GM12878 (cell line): ENCODE data around the gene NME7. TPM values are rescaled to one million over a fixed set of nuclear protein-coding genes. Genes with fewer than 3 reads are reported as not detected.

ENCODE experiments used
- ATAC-seq: fragments of 200-7000 bp; cut with Tn5 transposase; 3 replicates; pipeline ENCODE4 v1.9.1; 2020; ENCODE audit warnings: mild to moderate bottlenecking, moderate library complexity
- BruUV-seq: library from RNA; stranded (reverse); fragments of 400-500 nt; replicated peaks from 2 replicates; lab custom pipeline; 2021; lab: Mats Ljungman, UMichigan
- CTCF ChIA-PET: fragments of 300-600 bp; sonication (Branson Sonifier 250); formaldehyde crosslinking; extraction: SDS; loops from one replicate; lab custom pipeline; 2021; ENCODE audit warnings: inconsistent platforms; lab: Yijun Ruan, JAX
- POLR2A ChIA-PET: fragments of 350-600 bp; formaldehyde crosslinking; extraction: SDS; loops from one replicate; lab custom pipeline; 2021; ENCODE audit warnings: inconsistent platforms; lab: Charles Lee
- RAD21 ChIA-PET: fragments of 300-600 bp; sonication (Branson Sonifier 250); formaldehyde crosslinking; loops from one replicate; lab custom pipeline; 2023; ENCODE audit warnings: antibody characterized with exemption; ENCODE audit not compliant: unreplicated experiment; lab: Charles Lee
- SMC1A ChIA-PET: fragments of 300-600 bp; sonication (Branson Sonifier 250); formaldehyde crosslinking; loops from one replicate; lab custom pipeline; 2023; ENCODE audit not compliant: unreplicated experiment, uncharacterized antibody; lab: Charles Lee
- DNase-seq: peaks from one replicate; pipeline ENCODE4 v3.0.0-alpha.2; 2011; ENCODE audit warnings: low read depth, low spot score
- FAIRE-seq: peaks from 3 replicates; lab custom pipeline; 2011; peaks lifted over from hg19 to GRCh38; lab: Jason Lieb, UNC
- H2AFZ ChIP-seq: 2 replicates; pipeline ENCODE4 v1.6.0; 2011; ENCODE audit warnings: low read depth, low read length, control low read depth; ENCODE audit not compliant: control insufficient read depth
- H3K27ac ChIP-seq: 2 replicates; pipeline ENCODE4 v1.5.1; 2011; ENCODE audit warnings: control low read depth; ENCODE audit not compliant: control insufficient read depth, insufficient read depth
- H3K27me3 ChIP-seq, 2 experiments: replicated peaks in 1 of 2; 2 replicates each; pipeline versions ENCODE4 v1.6.0 to v1.6.1; 2011; ENCODE audit warnings: low read length in 1 of 2; ENCODE audit not compliant: control insufficient read depth in 2 of 2, insufficient read depth in 2 of 2
- H3K36me3 ChIP-seq, 2 experiments: 2 replicates each; pipeline ENCODE4 v1.5.1; 2011; ENCODE audit warnings: low read length in 1 of 2; ENCODE audit not compliant: control insufficient read depth in 2 of 2, insufficient read depth in 2 of 2
- H3K4me1 ChIP-seq: 2 replicates; pipeline ENCODE4 v1.6.1; 2011; ENCODE audit warnings: mild to moderate bottlenecking, low read length, moderate library complexity, mixed read lengths; ENCODE audit not compliant: control insufficient read depth, insufficient read depth
- H3K4me2 ChIP-seq: 2 replicates; pipeline ENCODE4 v1.6.0; 2011; ENCODE audit warnings: control low read depth; ENCODE audit not compliant: control insufficient read depth, insufficient read depth
- H3K4me3 ChIP-seq: fragments of 200-600 bp; sonication (generic); 2 replicates; pipeline ENCODE4 v1.5.1; 2016
- H3K79me2 ChIP-seq: 2 replicates; pipeline ENCODE4 v1.6.0; 2011; ENCODE audit warnings: low read length; ENCODE audit not compliant: control insufficient read depth, insufficient read depth
- H3K9ac ChIP-seq: 2 replicates; pipeline ENCODE4 v1.8.0; 2011; ENCODE audit warnings: low read length, control low read depth, mixed read lengths; ENCODE audit not compliant: control insufficient read depth, insufficient read depth
- H3K9me3 ChIP-seq: replicated peaks from 3 replicates; pipeline ENCODE4 v1.5.1; 2011; ENCODE audit warnings: mild to moderate bottlenecking, low read length; ENCODE audit not compliant: control insufficient read depth, insufficient read depth
- H4K20me1 ChIP-seq: 2 replicates; pipeline ENCODE4 v1.6.0; 2011; ENCODE audit not compliant: control insufficient read depth, insufficient read depth
- ASH2L ChIP-seq: fragments of 300-600, 200-600 bp; sonication (generic); IDR thresholded peaks from 2 replicates; pipeline ENCODE4 v1.6.1; 2017; ENCODE audit warnings: low read depth, mild to moderate bottlenecking, borderline replicate concordance
- CBFB ChIP-seq: IDR thresholded peaks from 2 replicates; pipeline ENCODE4 v1.6.1; 2016; ENCODE audit warnings: antibody characterized with exemption, low read depth
- IRF3 ChIP-seq: fragments of 450-650 bp; IDR thresholded peaks from 2 replicates; pipeline ENCODE4 v1.6.1; 2014; ENCODE audit warnings: mild to moderate bottlenecking
- MYC ChIP-seq: IDR thresholded peaks from 2 replicates; pipeline ENCODE4 v1.6.1; 2011; ENCODE audit warnings: mild to moderate bottlenecking, low read length, moderate library complexity, inconsistent platforms; ENCODE audit not compliant: insufficient read depth, insufficient replicate concordance, insufficient read length, severe bottlenecking
- NFYB ChIP-seq: IDR thresholded peaks from 2 replicates; pipeline ENCODE4 v1.6.1; 2011; ENCODE audit warnings: low read depth, mild to moderate bottlenecking, low read length, improper control_type of control experiment, moderate library complexity; ENCODE audit not compliant: insufficient read depth
- NR2C1 ChIP-seq: fragments of 450-650 bp; IDR thresholded peaks from 2 replicates; pipeline ENCODE4 v1.6.1; 2017; ENCODE audit warnings: antibody characterized with exemption, mild to moderate bottlenecking, moderate library complexity
- PAX8 ChIP-seq: fragments of 450-650 bp; IDR thresholded peaks from 2 replicates; pipeline ENCODE4 v1.6.1; 2017; ENCODE audit warnings: mild to moderate bottlenecking, moderate library complexity
- SMAD5 ChIP-seq: IDR thresholded peaks from 2 replicates; pipeline ENCODE4 v1.6.1; 2016; ENCODE audit warnings: antibody characterized with exemption, low read depth
- ZNF207 ChIP-seq: fragments of 450-650 bp; IDR thresholded peaks from 2 replicates; pipeline ENCODE4 v1.6.1; 2014; ENCODE audit warnings: antibody characterized with exemption, mild to moderate bottlenecking, borderline replicate concordance
- ZNF217 ChIP-seq: fragments of 450-650 bp; IDR thresholded peaks from 2 replicates; pipeline ENCODE4 v1.6.1; 2017; ENCODE audit warnings: antibody characterized with exemption, mild to moderate bottlenecking
- ZNF384 ChIP-seq: IDR thresholded peaks from 2 replicates; pipeline ENCODE4 v1.6.1; 2012; ENCODE audit warnings: low read depth, mild to moderate bottlenecking, low read length, improper control_type of control experiment, borderline replicate concordance
- WGBS: methylation state at CpG from one replicate; pipeline ENCODE4 v1.1.6; 2016; ENCODE audit warnings: low lambda C conversion rate; ENCODE audit not compliant: insufficient replicate concordance, insufficient coverage; ENCODE audit errors: missing lambda C conversion rate; 5-methylcytosine and 5-hydroxymethylcytosine counted together
- in situ Hi-C: fragments of 300-500 bp; cut with MboI; formaldehyde crosslinking; loops from 9 replicates; pipeline ENCODE4 v1.14.3; 2018; ENCODE audit warnings: mixed read lengths
- intact Hi-C: fragments of 100-400 bp; cut with micrococcal nuclease; formaldehyde crosslinking; loops from one replicate; pipeline ENCODE4 v1.14.2; 2022; ENCODE audit not compliant: unreplicated experiment
- polyA plus RNA-seq, 11 experiments: library from polyadenylated mRNA; depleted of rRNA in 4 of 11; unstranded in 6 of 11; stranded (reverse) in 5 of 11; fragments of >200 nt; fragmentation: Nextera tagmentation in 4 of 11; fragmentation: Illumina TruSeq in 1 of 11; extraction: Ambion mirVana in 4 of 11; extraction: Trizol in 1 of 11; gene quantifications; 1 replicate in 1 of 11; 2 replicates in 10 of 11; pipeline versions ENCODE4 v1.2.1 to v1.2.3, GENCODE V29; 2011 to 2016; ENCODE audit warnings: inconsistent platforms in 2 of 11, missing spikeins in 2 of 11, low read depth in 1 of 11
- total RNA-seq, 4 experiments: library from RNA; depleted of rRNA in 3 of 4; stranded (reverse); fragments of >200 nt in 3 of 4; fragmentation: Illumina TruSeq in 1 of 4; extraction: Trizol in 1 of 4; gene quantifications; 2 replicates each; pipeline versions ENCODE4 v1.2.1 to v1.2.3, GENCODE V29; 2013 to 2021
- TF ChIP-seq, protein P1 (sequence below): fragments of 450-650 bp; IDR thresholded peaks from 2 replicates; pipeline ENCODE4 v1.6.1; 2017; ENCODE audit warnings: mild to moderate bottlenecking, moderate library complexity

The NME7 gene
- total and polyA plus RNA-seq, 10 of the 15 experiments (the other 5 are each of a cell fraction or from before 2014, with no cell fraction given) = 1.5 to 15.6 (median 7.2) TPM

GRCh38 chr1:169321539-169321938, 46.1 kb downstream of the NME7 start:
- no TSS peak for BruUV-seq
- ChIA-PET POLR2A (no interaction called here), CTCF (interaction anchor here (0.9 to 1.4 kb wide), 3 partner anchors 9 to 719 kb away, joined by 3 read pairs; no protein-coding TSS in a partner anchor), SMC1A (interaction anchor here (0.7 kb wide), 1 partner anchor 9 kb away, joined by 3 read pairs; no protein-coding TSS in a partner anchor), RAD21 (no interaction called here)
- DNase-seq (no peak), ATAC-seq (no peak), FAIRE-seq (no peak)
- Histone ChIP-seq H3K9ac (no peak overlapping the region), H2AFZ (no peak overlapping the region), H3K27me3 (no peaks in the 10 kb centered on the region), H3K79me2 (no peaks in the 10 kb centered on the region), H3K4me3 (no peak overlapping the region), H3K4me2 (no peak overlapping the region), H3K36me3 (no peaks in the 10 kb centered on the region), H4K20me1 (no peaks in the 10 kb centered on the region), H3K4me1 (no peaks in the 10 kb centered on the region), H3K27ac (no peak overlapping the region), H3K9me3 (no peaks in the 10 kb centered on the region)
- TF ChIP-seq IRF3 (no peak), SMAD5 (no peak), NFYB (no peak), CBFB (no peak), PAX8 (no peak), ZNF207 (no peak), NR2C1 (no peak), ASH2L (no peak), ZNF217 (no peak), MYC (no peak), ZNF384 (no peak)
- TF ChIP-seq, protein P1, sequence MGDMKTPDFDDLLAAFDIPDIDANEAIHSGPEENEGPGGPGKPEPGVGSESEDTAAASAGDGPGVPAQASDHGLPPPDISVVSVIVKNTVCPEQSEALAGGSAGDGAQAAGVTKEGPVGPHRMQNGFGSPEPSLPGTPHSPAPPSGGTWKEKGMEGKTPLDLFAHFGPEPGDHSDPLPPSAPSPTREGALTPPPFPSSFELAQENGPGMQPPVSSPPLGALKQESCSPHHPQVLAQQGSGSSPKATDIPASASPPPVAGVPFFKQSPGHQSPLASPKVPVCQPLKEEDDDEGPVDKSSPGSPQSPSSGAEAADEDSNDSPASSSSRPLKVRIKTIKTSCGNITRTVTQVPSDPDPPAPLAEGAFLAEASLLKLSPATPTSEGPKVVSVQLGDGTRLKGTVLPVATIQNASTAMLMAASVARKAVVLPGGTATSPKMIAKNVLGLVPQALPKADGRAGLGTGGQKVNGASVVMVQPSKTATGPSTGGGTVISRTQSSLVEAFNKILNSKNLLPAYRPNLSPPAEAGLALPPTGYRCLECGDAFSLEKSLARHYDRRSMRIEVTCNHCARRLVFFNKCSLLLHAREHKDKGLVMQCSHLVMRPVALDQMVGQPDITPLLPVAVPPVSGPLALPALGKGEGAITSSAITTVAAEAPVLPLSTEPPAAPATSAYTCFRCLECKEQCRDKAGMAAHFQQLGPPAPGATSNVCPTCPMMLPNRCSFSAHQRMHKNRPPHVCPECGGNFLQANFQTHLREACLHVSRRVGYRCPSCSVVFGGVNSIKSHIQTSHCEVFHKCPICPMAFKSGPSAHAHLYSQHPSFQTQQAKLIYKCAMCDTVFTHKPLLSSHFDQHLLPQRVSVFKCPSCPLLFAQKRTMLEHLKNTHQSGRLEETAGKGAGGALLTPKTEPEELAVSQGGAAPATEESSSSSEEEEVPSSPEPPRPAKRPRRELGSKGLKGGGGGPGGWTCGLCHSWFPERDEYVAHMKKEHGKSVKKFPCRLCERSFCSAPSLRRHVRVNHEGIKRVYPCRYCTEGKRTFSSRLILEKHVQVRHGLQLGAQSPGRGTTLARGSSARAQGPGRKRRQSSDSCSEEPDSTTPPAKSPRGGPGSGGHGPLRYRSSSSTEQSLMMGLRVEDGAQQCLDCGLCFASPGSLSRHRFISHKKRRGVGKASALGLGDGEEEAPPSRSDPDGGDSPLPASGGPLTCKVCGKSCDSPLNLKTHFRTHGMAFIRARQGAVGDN = no peak
- in situ Hi-C loops = no loop called here
- intact Hi-C loops = no loop called here
- WGBS = 63% methylated on average over 1 of the region's 1 CpG
